OCI-LY1 (cell line): ENCODE measurements around the gene C10orf53.

ENCODE experiments used
- H2AFZ ChIP-seq: fragments of 200-600 bp; sonication (generic), shearing (Covaris generic); 2 replicates; pipeline ENCODE4 v1.6.0; 2014; ENCODE audit warnings: antibody characterized with exemption, mild to moderate bottlenecking, low read length
- H3F3A ChIP-seq: fragments of 200-600 bp; sonication (generic), shearing (Covaris generic); 2 replicates; pipeline ENCODE4 v1.6.0; 2014; ENCODE audit warnings: mild to moderate bottlenecking, antibody characterized with exemption, low read length, moderate library complexity; ENCODE audit not compliant: insufficient read depth
- H3K27ac ChIP-seq: fragments of 200-600 bp; sonication (generic); 2 replicates; pipeline ENCODE4 v1.5.1; 2014; ENCODE audit warnings: low read length, mixed run types, mild to moderate bottlenecking, low read depth; ENCODE audit not compliant: poor library complexity, severe bottlenecking
- H3K27me3 ChIP-seq: fragments of 200-600 bp; sonication (generic); 2 replicates; pipeline ENCODE4 v1.6.0; 2014; ENCODE audit warnings: antibody characterized with exemption, mild to moderate bottlenecking, low read length, moderate library complexity; ENCODE audit not compliant: insufficient read depth
- H3K36me3 ChIP-seq: fragments of 200-600 bp; sonication (generic); 2 replicates; pipeline ENCODE4 v1.6.1; 2014; ENCODE audit warnings: mild to moderate bottlenecking, antibody characterized with exemption, low read length, moderate library complexity, mixed read lengths; ENCODE audit not compliant: insufficient read depth
- H3K4me1 ChIP-seq: fragments of 200-600 bp; sonication (generic); 2 replicates; pipeline ENCODE4 v1.5.1; 2014; ENCODE audit warnings: mild to moderate bottlenecking, low read length, moderate library complexity; ENCODE audit not compliant: insufficient read depth, severe bottlenecking
- H3K4me2 ChIP-seq: fragments of 200-600 bp; sonication (generic), shearing (Covaris generic); 2 replicates; pipeline ENCODE4 v1.6.1; 2014; ENCODE audit warnings: low read length
- H3K4me3 ChIP-seq: fragments of 200-600 bp; sonication (generic); 2 replicates; pipeline ENCODE4 v1.5.1; 2014; ENCODE audit warnings: low read length, low read depth, mild to moderate bottlenecking, mixed read lengths; ENCODE audit not compliant: poor library complexity, severe bottlenecking
- H3K79me2 ChIP-seq: fragments of 200-600 bp; shearing (Covaris generic); 2 replicates; pipeline ENCODE4 v1.6.1; 2016; ENCODE audit warnings: mixed run types, low read length, mixed read lengths; ENCODE audit not compliant: insufficient read depth
- H3K9ac ChIP-seq: fragments of 200-600 bp; sonication (generic), shearing (Covaris generic); 2 replicates; pipeline ENCODE4 v1.6.1; 2014; ENCODE audit warnings: mild to moderate bottlenecking, low read length, mixed read lengths
- H3K9me2 ChIP-seq: fragments of 200-600 bp; sonication (generic), shearing (Covaris generic); 2 replicates; pipeline ENCODE4 v1.6.1; 2014; ENCODE audit warnings: low read depth, mild to moderate bottlenecking, low read length, mixed read lengths
- H3K9me3 ChIP-seq: fragments of 200-600 bp; shearing (Covaris generic); 2 replicates; pipeline ENCODE4 v1.6.1; 2014; ENCODE audit warnings: low read length, mixed read lengths
- H4K20me1 ChIP-seq: fragments of 200-600 bp; sonication (generic), shearing (Covaris generic); 2 replicates; pipeline ENCODE4 v1.6.0; 2016; ENCODE audit warnings: mild to moderate bottlenecking, low read length; ENCODE audit not compliant: insufficient read depth
- CTCF ChIP-seq: fragments of 200-600 bp; sonication (generic), shearing (Covaris generic); IDR thresholded peaks from 2 replicates; pipeline ENCODE4 v1.5.1; 2017; ENCODE audit warnings: mild to moderate bottlenecking, antibody characterized with exemption, low read length, moderate library complexity, mixed read lengths
- EZH2 ChIP-seq: fragments of 200-600 bp; sonication (generic), shearing (Covaris generic); IDR thresholded peaks from 2 replicates; pipeline ENCODE4 v1.8.0; 2017; ENCODE audit warnings: borderline replicate concordance, mixed run types, mild to moderate bottlenecking, antibody characterized with exemption, low read length, moderate library complexity, mixed read lengths

Gene C10orf53

GRCh38 chr10:49691588-49691987, 12.1 kb downstream of the C10orf53 start:
- Histone ChIP-seq H3K9me3 (no peaks in the 10 kb centered on the region), H2AFZ (no peak overlapping the region), H4K20me1 (no peaks in the 10 kb centered on the region), H3K27ac (no peak overlapping the region), H3K4me3 (no peak overlapping the region), H3K9me2 (no peaks in the 10 kb centered on the region), H3F3A (no peaks in the 10 kb centered on the region), H3K9ac (no peak overlapping the region), H3K79me2 (no peaks in the 10 kb centered on the region), H3K4me1 (no peaks in the 10 kb centered on the region), H3K36me3 (no peaks in the 10 kb centered on the region), H3K27me3 (no peaks in the 10 kb centered on the region), H3K4me2 (no peak overlapping the region)
- TF ChIP-seq EZH2 (no peak), CTCF (no peak)

GRCh38 chr10:49694466-49694865, 15.0 kb downstream of the C10orf53 start:
- Histone ChIP-seq H3K4me1 (no peaks in the 10 kb centered on the region), H3K9me2 (no peaks in the 10 kb centered on the region), H3K79me2 (no peaks in the 10 kb centered on the region), H3K27me3 (no peaks in the 10 kb centered on the region), H3K9ac (no peak overlapping the region), H3K9me3 (no peaks in the 10 kb centered on the region), H3K4me2 (no peak overlapping the region), H3K27ac (no peak overlapping the region), H3K4me3 (no peak overlapping the region), H3K36me3 (no peaks in the 10 kb centered on the region), H4K20me1 (no peaks in the 10 kb centered on the region), H2AFZ (no peak overlapping the region), H3F3A (no peaks in the 10 kb centered on the region)
- TF ChIP-seq EZH2 (no peak), CTCF (no peak)

- H2AFZ ChIP-seq = no peak overlapping the region
- no peaks in the 10 kb centered on the region for H3K9me3 ChIP-seq
- no peaks in the 10 kb centered on the region for H3K79me2 ChIP-seq
- no peaks in the 10 kb centered on the region for H3K36me3 ChIP-seq
- no peak overlapping the region for H3K4me2 ChIP-seq
- no peak overlapping the region for H3K4me3 ChIP-seq
- no peaks in the 10 kb centered on the region for H3F3A ChIP-seq
- H3K9me2 ChIP-seq = no peaks in the 10 kb centered on the region
- no peak overlapping the region for H3K27ac ChIP-seq
- H3K4me1 ChIP-seq = no peaks in the 10 kb centered on the region
- no peaks in the 10 kb centered on the region for H4K20me1 ChIP-seq
- TF ChIP-seq CTCF (no peak), EZH2 (no peak)
- no peak overlapping the region for H3K9ac ChIP-seq
- no peaks in the 10 kb centered on the region for H3K27me3 ChIP-seq
Measured at GRCh38 chr10:49696311-49696710, 16.9 kb downstream of the C10orf53 start.
